Thyroid gland (tissue), 4 donors: ENCODE data around the gene SLC6A14. TPM values are rescaled to one million over a fixed set of nuclear protein-coding genes. Genes with fewer than 3 reads are reported as not detected.

Experiments used
- DNase-seq, 2 donors: peaks; one replicate each; pipeline ENCODE4 v3.0.0-alpha.2; 2019
- H3K27ac ChIP-seq, 3 donors: fragments of 200-600 bp; sonication (generic); 1 replicate in 2 of 3; 2 replicates in 1 of 3; pipeline ENCODE4 v1.5.1; 2016 to 2019; ENCODE audit warnings: mild to moderate bottlenecking in 1 of 3, moderate library complexity in 1 of 3
- H3K27me3 ChIP-seq: fragments of 200-600 bp; sonication (generic); one replicate; pipeline ENCODE4 v1.5.1; 2019
- H3K36me3 ChIP-seq, 2 donors: fragments of 200-600 bp; sonication (generic); one replicate each; pipeline ENCODE4 v1.5.1; 2016 to 2019
- H3K4me1 ChIP-seq, 2 donors: fragments of 200-600 bp; sonication (generic); one replicate each; pipeline ENCODE4 v1.5.1; 2017 to 2019
- H3K4me3 ChIP-seq, 3 donors: fragments of 200-600 bp; sonication (generic); replicated peaks in 1 of 3; 1 replicate in 2 of 3; 2 replicates in 1 of 3; pipeline ENCODE4 v1.5.1; 2016; ENCODE audit warnings: mild to moderate bottlenecking in 1 of 3
- H3K9me3 ChIP-seq: fragments of 200-600 bp; sonication (generic); one replicate; pipeline ENCODE4 v1.5.1; 2017
- POLR2A ChIP-seq, 2 donors: fragments of 450-650 bp; IDR thresholded peaks; one replicate each; pipeline ENCODE4 v1.6.1; 2017; ENCODE audit warnings: antibody characterized with exemption in 2 of 2, mild to moderate bottlenecking in 2 of 2, moderate library complexity in 1 of 2
- WGBS, 2 donors: methylation state at CpG; one replicate each; pipeline ENCODE4 v1.1.5; 2017; 5-methylcytosine and 5-hydroxymethylcytosine counted together
- intact Hi-C: fragments of 100-400 bp; cut with DNase I; formaldehyde crosslinking; loops from one replicate; pipeline ENCODE4 v1.15.1; 2023
- total RNA-seq, 4 donors: library from RNA; depleted of rRNA; stranded (reverse); fragments of >200 nt; gene quantifications; one replicate each; pipeline ENCODE4 v1.2.3, GENCODE V29; 2016
- TF ChIP-seq, protein P1 (sequence below), 6 experiments: fragments of 200-600 bp in 3 of 6; fragments of 450-650 bp in 3 of 6; sonication (generic) in 3 of 6; IDR thresholded peaks; one replicate each; pipeline ENCODE4 v1.5.1; 2016 to 2019; ENCODE audit warnings: antibody characterized with exemption in 6 of 6, mild to moderate bottlenecking in 2 of 6, inconsistent platforms in 1 of 6, moderate library complexity in 1 of 6

SLC6A14 gene
- total RNA-seq, 4 donors from 2014 or later, result 0.33 TPM; not detected in 3

DNA sequence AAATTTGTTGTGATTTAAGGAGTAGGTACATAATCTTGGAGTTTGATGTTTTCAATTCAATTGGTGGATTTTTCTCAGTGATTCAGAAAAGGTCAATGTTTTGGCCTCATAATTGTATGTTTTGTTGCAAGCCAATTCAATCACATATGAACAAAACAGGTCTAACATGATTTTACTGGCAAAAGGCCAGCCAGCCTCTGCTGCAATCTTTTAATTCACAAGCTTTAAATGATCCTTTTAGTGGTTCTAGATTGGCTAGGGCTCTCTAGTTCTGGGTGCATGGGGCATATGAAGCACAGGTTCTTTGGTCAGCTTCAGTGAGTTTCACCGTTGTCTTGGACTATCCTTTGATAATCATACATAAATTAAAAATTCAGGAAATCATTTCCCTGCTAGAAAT lies 19.2 kb upstream of the SLC6A14 start:
- WGBS, 2 donors, result 37 to 59% methylated on average over 1 of the region's 1 CpG
- H3K36me3 ChIP-seq, result no peaks in the 10 kb centered on the region
- intact Hi-C loops, result no loop called here
- DNase-seq, result peak in 1 of 2 donors; percentile 2
- H3K4me1 ChIP-seq, result no peaks in the 10 kb centered on the region
- TF ChIP-seq, protein P1, sequence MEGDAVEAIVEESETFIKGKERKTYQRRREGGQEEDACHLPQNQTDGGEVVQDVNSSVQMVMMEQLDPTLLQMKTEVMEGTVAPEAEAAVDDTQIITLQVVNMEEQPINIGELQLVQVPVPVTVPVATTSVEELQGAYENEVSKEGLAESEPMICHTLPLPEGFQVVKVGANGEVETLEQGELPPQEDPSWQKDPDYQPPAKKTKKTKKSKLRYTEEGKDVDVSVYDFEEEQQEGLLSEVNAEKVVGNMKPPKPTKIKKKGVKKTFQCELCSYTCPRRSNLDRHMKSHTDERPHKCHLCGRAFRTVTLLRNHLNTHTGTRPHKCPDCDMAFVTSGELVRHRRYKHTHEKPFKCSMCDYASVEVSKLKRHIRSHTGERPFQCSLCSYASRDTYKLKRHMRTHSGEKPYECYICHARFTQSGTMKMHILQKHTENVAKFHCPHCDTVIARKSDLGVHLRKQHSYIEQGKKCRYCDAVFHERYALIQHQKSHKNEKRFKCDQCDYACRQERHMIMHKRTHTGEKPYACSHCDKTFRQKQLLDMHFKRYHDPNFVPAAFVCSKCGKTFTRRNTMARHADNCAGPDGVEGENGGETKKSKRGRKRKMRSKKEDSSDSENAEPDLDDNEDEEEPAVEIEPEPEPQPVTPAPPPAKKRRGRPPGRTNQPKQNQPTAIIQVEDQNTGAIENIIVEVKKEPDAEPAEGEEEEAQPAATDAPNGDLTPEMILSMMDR (IDR thresholded peaks at IDR 0.05), result no peak
- TF ChIP-seq POLR2A (IDR thresholded peaks at IDR 0.05), result no peak
- H3K27ac ChIP-seq, result no peak overlapping the region
- H3K9me3 ChIP-seq, result no peaks in the 10 kb centered on the region
- no peak overlapping the region for H3K4me3 ChIP-seq
- no peaks in the 10 kb centered on the region for H3K27me3 ChIP-seq

DNA sequence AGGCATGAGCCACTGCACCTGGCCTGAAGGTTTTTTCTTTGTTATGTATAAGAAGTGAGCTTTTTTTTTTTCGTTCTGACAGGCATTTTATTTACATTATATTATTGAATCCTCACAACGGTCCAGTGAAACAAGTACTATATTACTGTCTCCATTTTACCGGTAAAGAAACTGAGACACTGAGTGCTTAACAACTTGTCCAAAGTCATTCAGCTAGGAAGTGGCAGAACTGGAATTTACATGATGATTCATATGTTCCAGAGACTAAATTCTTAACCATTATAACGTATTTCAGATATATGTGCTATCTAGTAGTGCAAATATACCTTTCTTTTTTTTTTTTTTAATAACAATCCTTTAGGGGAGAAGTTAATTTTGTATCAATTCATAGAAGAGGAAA lies 18.4 kb upstream of the SLC6A14 start:
- TF ChIP-seq, protein P1 (IDR thresholded peaks at IDR 0.05), result no peak
- no peak for TF ChIP-seq POLR2A (IDR thresholded peaks at IDR 0.05)
- no peak for DNase-seq
- Histone ChIP-seq H3K4me1 (no peaks in the 10 kb centered on the region), H3K36me3 (no peaks in the 10 kb centered on the region), H3K9me3 (no peaks in the 10 kb centered on the region), H3K27ac (no peak overlapping the region), H3K27me3 (no peaks in the 10 kb centered on the region), H3K4me3 (no peak overlapping the region)
- intact Hi-C loops, result no loop called here
- 76% methylated on average over 4 of the region's 4 CpGs for WGBS, 2 donors

DNA sequence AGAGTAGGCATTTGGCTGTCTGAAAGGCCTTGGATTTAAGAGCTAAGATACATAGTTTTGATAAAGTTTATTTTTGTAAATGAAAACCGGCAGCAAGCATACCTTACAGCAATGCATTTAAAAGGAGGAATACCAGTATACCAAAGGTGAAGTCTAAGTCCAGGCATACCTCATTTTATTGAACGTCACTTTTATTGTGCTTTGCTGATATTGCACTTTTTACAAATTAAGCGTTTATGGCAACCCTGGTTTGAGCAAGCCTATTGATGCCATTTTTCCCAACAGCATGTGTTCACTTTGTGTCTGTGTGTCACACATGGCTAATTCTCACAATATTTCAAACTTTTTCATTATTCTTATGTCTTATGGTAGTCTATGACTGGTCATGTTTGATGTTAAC lies 8.4 kb upstream of the SLC6A14 start:
- WGBS, 2 donors, result 96 to 97% methylated on average over 3 of the region's 3 CpGs
- Histone ChIP-seq H3K4me1 (no peaks in the 10 kb centered on the region), H3K27ac (no peak overlapping the region), H3K36me3 (no peaks in the 10 kb centered on the region), H3K4me3 (no peak overlapping the region), H3K9me3 (no peaks in the 10 kb centered on the region), H3K27me3 (no peaks in the 10 kb centered on the region)
- no peak for DNase-seq
- intact Hi-C loops, result no loop called here
- TF ChIP-seq, protein P1 (IDR thresholded peaks at IDR 0.05), result no peak
- TF ChIP-seq POLR2A (IDR thresholded peaks at IDR 0.05), result no peak

DNA sequence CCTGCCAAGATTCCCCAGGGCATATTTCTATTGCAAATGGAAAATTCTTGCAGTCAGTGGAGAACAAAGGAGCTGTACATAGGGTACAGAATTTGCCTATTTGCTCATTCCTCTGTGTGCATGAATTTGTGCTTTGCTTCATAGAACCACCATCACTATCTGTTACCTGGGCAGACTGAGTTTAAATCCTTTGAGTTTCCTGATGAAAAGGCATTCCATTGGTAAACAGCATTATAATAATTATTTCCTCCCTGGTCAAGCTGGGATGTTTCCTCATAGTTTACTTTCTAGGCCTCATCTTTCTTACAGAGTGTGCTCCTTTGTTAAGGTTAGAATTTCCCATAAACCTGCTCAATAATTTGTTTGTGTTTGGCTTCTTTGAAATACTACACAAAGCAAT lies 809 bp upstream of the SLC6A14 start:
- H3K4me1 ChIP-seq, result no peaks in the 10 kb centered on the region
- no peaks in the 10 kb centered on the region for H3K36me3 ChIP-seq
- intact Hi-C loops, result no loop called here
- H3K9me3 ChIP-seq, result no peaks in the 10 kb centered on the region
- TF ChIP-seq, protein P1 (IDR thresholded peaks at IDR 0.05), result no peak
- TF ChIP-seq POLR2A (IDR thresholded peaks at IDR 0.05), result no peak
- no peak overlapping the region for H3K4me3 ChIP-seq
- H3K27me3 ChIP-seq, result no peaks in the 10 kb centered on the region
- no peak overlapping the region for H3K27ac ChIP-seq
- DNase-seq, result no peak

DNA sequence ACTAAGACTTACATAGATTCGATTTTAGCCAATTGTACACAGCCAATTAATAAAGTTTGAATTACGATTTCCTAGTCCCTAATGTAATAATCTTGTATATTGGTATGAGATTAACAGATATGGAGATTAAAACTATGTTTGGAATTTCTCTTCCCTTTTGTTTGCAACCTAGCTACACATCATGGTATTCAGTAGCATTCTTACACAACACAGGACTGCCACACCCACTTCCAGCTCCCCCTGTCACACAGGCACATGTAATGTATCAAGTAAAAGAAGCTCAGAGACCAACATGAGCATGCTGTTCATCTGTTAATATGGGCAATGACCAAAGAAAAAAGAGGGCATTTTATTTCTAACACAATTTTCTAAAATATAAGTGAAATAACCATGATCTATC lies 12.8 kb downstream of the SLC6A14 start:
- no peak overlapping the region for H3K4me3 ChIP-seq
- WGBS, 2 donors, result 84 to 85% methylated on average over 2 of the region's 2 CpGs
- TF ChIP-seq POLR2A (IDR thresholded peaks at IDR 0.05), result no peak
- TF ChIP-seq, protein P1 (IDR thresholded peaks at IDR 0.05), result no peak
- no peaks in the 10 kb centered on the region for H3K4me1 ChIP-seq
- no peaks in the 10 kb centered on the region for H3K9me3 ChIP-seq
- no peaks in the 10 kb centered on the region for H3K36me3 ChIP-seq
- DNase-seq, result no peak
- no peaks in the 10 kb centered on the region for H3K27me3 ChIP-seq
- intact Hi-C loops, result no loop called here
- H3K27ac ChIP-seq, result no peak overlapping the region
